H9 (cell line): ENCODE measurements around the gene SRBD1. TPM values are rescaled to one million over a fixed set of nuclear protein-coding genes. Genes with fewer than 3 reads are reported as not detected.

Source experiments
- DNase-seq: peaks from one replicate; pipeline ENCODE4 v3.0.0-alpha.2; 2017
- H2AFZ ChIP-seq: one replicate; pipeline ENCODE4 v1.6.1; 2013; ENCODE audit warnings: mild to moderate bottlenecking, low read length, control low read depth, moderate library complexity
- H2AK5ac ChIP-seq: 2 replicates; pipeline ENCODE4 v1.6.1; 2013; ENCODE audit warnings: low read length, control low read depth, mixed read lengths; ENCODE audit not compliant: insufficient read length
- H2BK120ac ChIP-seq: one replicate; pipeline ENCODE4 v1.6.1; 2013; ENCODE audit warnings: low read depth, mild to moderate bottlenecking, low read length, control low read depth, inconsistent platforms; ENCODE audit not compliant: poor library complexity, severe bottlenecking
- H2BK12ac ChIP-seq: 2 replicates; pipeline ENCODE4 v1.6.1; 2013; ENCODE audit warnings: low read length, control low read depth, mixed read lengths, low read depth; ENCODE audit not compliant: insufficient read length
- H2BK15ac ChIP-seq: 2 replicates; pipeline ENCODE4 v1.6.1; 2013; ENCODE audit warnings: low read depth, low read length, control low read depth
- H2BK20ac ChIP-seq: one replicate; pipeline ENCODE4 v1.6.1; 2013; ENCODE audit warnings: low read depth, mild to moderate bottlenecking, low read length, control low read depth, inconsistent platforms; ENCODE audit not compliant: poor library complexity, severe bottlenecking
- H2BK5ac ChIP-seq: 2 replicates; pipeline ENCODE4 v1.6.1; 2013; ENCODE audit warnings: low read length, control low read depth, mixed read lengths; ENCODE audit not compliant: insufficient read length
- H3K14ac ChIP-seq: 2 replicates; pipeline ENCODE4 v1.6.1; 2013; ENCODE audit warnings: low read length, control low read depth; ENCODE audit not compliant: insufficient read depth
- H3K18ac ChIP-seq: 2 replicates; pipeline ENCODE4 v1.6.1; 2013; ENCODE audit warnings: low read depth, mild to moderate bottlenecking, mixed read lengths, low read length, control low read depth; ENCODE audit not compliant: insufficient read length
- H3K23ac ChIP-seq: 2 replicates; pipeline ENCODE4 v1.6.1; 2013; ENCODE audit warnings: low read length, control low read depth, mixed read lengths, low read depth; ENCODE audit not compliant: insufficient read length
- H3K23me2 ChIP-seq: 2 replicates; pipeline ENCODE4 v1.6.1; 2013; ENCODE audit warnings: low read depth, mild to moderate bottlenecking, mixed read lengths, low read length, control low read depth; ENCODE audit not compliant: insufficient read length, poor library complexity, severe bottlenecking
- H3K27ac ChIP-seq: 2 replicates; pipeline ENCODE4 v1.5.1; 2013; ENCODE audit warnings: low read length, control low read depth, mixed read lengths, low read depth; ENCODE audit not compliant: insufficient read length
- H3K27me3 ChIP-seq: 2 replicates; pipeline ENCODE4 v1.6.1; 2013; ENCODE audit warnings: low read length, control low read depth, inconsistent platforms; ENCODE audit not compliant: insufficient read depth
- H3K4ac ChIP-seq: 2 replicates; pipeline ENCODE4 v1.6.1; 2013; ENCODE audit warnings: low read depth, mild to moderate bottlenecking, control low read depth, inconsistent platforms, low read length, moderate library complexity
- H3K4me1 ChIP-seq: 2 replicates; pipeline ENCODE4 v1.6.1; 2013; ENCODE audit warnings: low read length, control low read depth, inconsistent platforms; ENCODE audit not compliant: insufficient read depth
- H3K4me2 ChIP-seq: 2 replicates; pipeline ENCODE4 v1.6.1; 2013; ENCODE audit warnings: low read length, control low read depth, mixed read lengths; ENCODE audit not compliant: insufficient read length, insufficient read depth
- H3K56ac ChIP-seq: 2 replicates; pipeline ENCODE4 v1.6.1; 2013; ENCODE audit warnings: low read depth, mild to moderate bottlenecking, mixed read lengths, low read length, control low read depth; ENCODE audit not compliant: insufficient read length
- H3K79me1 ChIP-seq: 2 replicates; pipeline ENCODE4 v1.6.1; 2013; ENCODE audit warnings: low read depth, mild to moderate bottlenecking, moderate library complexity, low read length, control low read depth, inconsistent platforms; ENCODE audit not compliant: insufficient read depth, poor library complexity, severe bottlenecking
- H3K79me2 ChIP-seq: 2 replicates; pipeline ENCODE4 v1.6.1; 2013; ENCODE audit warnings: low read length, control low read depth, inconsistent platforms; ENCODE audit not compliant: insufficient read depth
- H3K9ac ChIP-seq: 2 replicates; pipeline ENCODE4 v1.6.1; 2013; ENCODE audit warnings: low read length, control low read depth, mixed read lengths; ENCODE audit not compliant: insufficient read length; ENCODE audit errors: extremely low read depth
- H3K9me3 ChIP-seq: one replicate; pipeline ENCODE4 v1.6.1; 2013; ENCODE audit warnings: low read depth, low read length, inconsistent platforms; ENCODE audit not compliant: control insufficient read depth
- H3T11ph ChIP-seq: one replicate; pipeline ENCODE4 v1.6.1; 2013; ENCODE audit warnings: mild to moderate bottlenecking, low read length, control low read depth, inconsistent platforms
- H4K20me1 ChIP-seq: one replicate; pipeline ENCODE4 v1.6.1; 2013; ENCODE audit not compliant: control insufficient read depth, insufficient read length, insufficient read depth
- H4K5ac ChIP-seq: 2 replicates; pipeline ENCODE4 v1.6.1; 2013; ENCODE audit warnings: low read depth, mild to moderate bottlenecking, mixed read lengths, low read length, control low read depth; ENCODE audit not compliant: insufficient read length
- H4K8ac ChIP-seq: replicated peaks from 2 replicates; pipeline ENCODE4 v1.6.1; 2013; ENCODE audit warnings: low read length, control low read depth, mixed read lengths, low read depth; ENCODE audit not compliant: insufficient read length
- H4K91ac ChIP-seq: 2 replicates; pipeline ENCODE4 v1.6.1; 2013; ENCODE audit warnings: low read depth, mild to moderate bottlenecking, moderate library complexity, mixed read lengths, low read length, control low read depth; ENCODE audit not compliant: insufficient read length
- H3K27ac Mint-ChIP-seq, 3 experiments: 2 replicates in 2 of 3; 3 replicates in 1 of 3; pipeline ENCODE4 v1.8.0; 2020 to 2021; ENCODE audit warnings: mixed read lengths in 3 of 3, mild to moderate bottlenecking in 1 of 3, moderate library complexity in 1 of 3
- H3K27me3 Mint-ChIP-seq: 2 replicates; pipeline ENCODE4 v1.8.0; 2021; ENCODE audit warnings: low read depth, mild to moderate bottlenecking, moderate library complexity, mixed read lengths
- H3K36me3 Mint-ChIP-seq, 3 experiments: 2 replicates in 2 of 3; 3 replicates in 1 of 3; pipeline ENCODE4 v1.8.0; 2020 to 2021; ENCODE audit warnings: low read depth in 3 of 3, mixed read lengths in 3 of 3; ENCODE audit not compliant: insufficient read depth in 1 of 3
- H3K4me1 Mint-ChIP-seq, 2 experiments: 2 replicates each; pipeline ENCODE4 v1.8.0; 2020; ENCODE audit warnings: mixed read lengths in 2 of 2
- H3K4me3 Mint-ChIP-seq, 2 experiments: 2 replicates in 1 of 2; 3 replicates in 1 of 2; pipeline ENCODE4 v1.8.0; 2020 to 2021; ENCODE audit warnings: mild to moderate bottlenecking in 2 of 2, mixed read lengths in 2 of 2, moderate library complexity in 1 of 2
- H3K9me3 Mint-ChIP-seq, 2 experiments: 2 replicates in 1 of 2; 3 replicates in 1 of 2; pipeline ENCODE4 v1.8.0; 2020; ENCODE audit warnings: mild to moderate bottlenecking in 2 of 2, mixed read lengths in 2 of 2, moderate library complexity in 1 of 2
- CTCF ChIP-seq: fragments of 200-600 bp; sonication (generic); conservative IDR thresholded peaks from 3 replicates; pipeline ENCODE4 v1.8.0; 2021; ENCODE audit warnings: antibody characterized with exemption, mild to moderate bottlenecking
- WGBS: extraction: QIAGEN DNeasy Blood & Tissue Kit; methylation state at CpG from one replicate; pipeline ENCODE4 v1.1.7; 2013; ENCODE audit warnings: missing lambda C conversion rate, low lambda C conversion rate, mixed read lengths; ENCODE audit not compliant: insufficient read length; ENCODE audit errors: extremely low coverage; 5-methylcytosine and 5-hydroxymethylcytosine counted together
- total RNA-seq: library from RNA; stranded (reverse); gene quantifications from 2 replicates; pipeline ENCODE4 v1.2.1, GENCODE V29; 2021

Gene SRBD1
- total RNA-seq, 1 experiment from 2014 or later = 18.3 TPM

GRCh38 chr2:45442026-45442425 is 169.0 kb downstream of the SRBD1 start:
- H4K8ac ChIP-seq = no peak overlapping the region
- Mint-ChIP-seq H3K4me1 (0 out of 4 replicates have a peak, but pooled peaks cover 0 to 3% of the 10 kb centered on the region in 2 experiments), H3K9me3 (peaks cover 5 to 6% of the 10 kb centered on the region in 2 experiments), H3K36me3 (peaks cover 5 to 11% (median 6%) of the 10 kb centered on the region in 3 experiments; a peak in 6 of 7 replicates), H3K4me3 (no peak overlapping the region), H3K27me3 (no peaks in the 10 kb centered on the region), H3K27ac (no peak overlapping the region)
- no peak overlapping the region for H3T11ph ChIP-seq
- no peak overlapping the region for H3K18ac ChIP-seq
- no peaks in the 10 kb centered on the region for H3K23me2 ChIP-seq
- no peaks in the 10 kb centered on the region; the same call in 1 of the 2 replicates for H3K4me1 ChIP-seq
- no peak overlapping the region for H2BK5ac ChIP-seq
- H3K27ac ChIP-seq = no peak overlapping the region
- no peak overlapping the region for H3K23ac ChIP-seq
- H2BK20ac ChIP-seq = no peak overlapping the region
- no peak overlapping the region for H4K91ac ChIP-seq
- H4K20me1 ChIP-seq = no peaks in the 10 kb centered on the region
- no peak overlapping the region for H3K56ac ChIP-seq
- H3K9ac ChIP-seq = no peak overlapping the region
- no peak overlapping the region for H4K5ac ChIP-seq
- H2BK120ac ChIP-seq = no peak overlapping the region
- H3K14ac ChIP-seq = no peak overlapping the region
- no peak overlapping the region for H3K4me2 ChIP-seq
- H3K79me1 ChIP-seq = no peaks in the 10 kb centered on the region
- no CpG with 5 or more reads among the region's 3 CpGs for WGBS
- H3K9me3 ChIP-seq = no peaks in the 10 kb centered on the region
- TF ChIP-seq CTCF = no peak
- H2BK12ac ChIP-seq = no peak overlapping the region
- no peak for DNase-seq
- no peak overlapping the region for H2AFZ ChIP-seq
- no peaks in the 10 kb centered on the region for H3K27me3 ChIP-seq
- H2BK15ac ChIP-seq = no peak overlapping the region
- no peak overlapping the region for H3K4ac ChIP-seq
- H2AK5ac ChIP-seq = no peak overlapping the region
- no peaks in the 10 kb centered on the region for H3K79me2 ChIP-seq
